BLaER1 (cell line): Measurements from ENCODE around the gene SYNE2.
"Not testable (repeated sequence)": the region's sequence is repeated elsewhere in the genome, so short reads cannot be mapped to it uniquely, and the experiment has no call there.

ENCODE experiments used
- H3K27ac ChIP-seq: shearing (Covaris generic); formaldehyde crosslinking; 2 replicates; pipeline ENCODE4 v1.8.1; 2022
- H3K27me3 ChIP-seq: shearing (Covaris generic); formaldehyde crosslinking; 2 replicates; pipeline ENCODE4 v1.8.1; 2022
- H3K36me3 ChIP-seq: shearing (Covaris generic); formaldehyde crosslinking; 2 replicates; pipeline ENCODE4 v1.8.1; 2022
- H3K4me1 ChIP-seq: shearing (Covaris generic); formaldehyde crosslinking; 2 replicates; pipeline ENCODE4 v1.8.1; 2022
- H3K4me2 ChIP-seq: shearing (Covaris generic); formaldehyde crosslinking; 2 replicates; pipeline ENCODE4 v1.8.1; 2022
- H3K4me3 ChIP-seq: shearing (Covaris generic); formaldehyde crosslinking; 2 replicates; pipeline ENCODE4 v1.8.1; 2022
- H3K9ac ChIP-seq: shearing (Covaris generic); formaldehyde crosslinking; 2 replicates; pipeline ENCODE4 v1.8.1; 2022
- H3K9me3 ChIP-seq: shearing (Covaris generic); formaldehyde crosslinking; 2 replicates; pipeline ENCODE4 v1.8.1; 2022
- H4K20me1 ChIP-seq: shearing (Covaris generic); formaldehyde crosslinking; 2 replicates; pipeline ENCODE4 v1.8.1; 2022
- Cebpa-rat ChIP-seq: shearing (Covaris generic); IDR thresholded peaks from 2 replicates; pipeline ENCODE4 v1.8.1; 2022

The SYNE2 gene

GRCh38 chr14:63996625-63997220 is 143.9 kb downstream of the SYNE2 start:
- TF ChIP-seq Cebpa-rat: no peak
- Histone ChIP-seq H3K36me3 (peaks cover 72% of the 10 kb centered on the region), H3K4me2 (no peak overlapping the region), H3K4me1 (no peaks in the 10 kb centered on the region), H3K27me3 (no peaks in the 10 kb centered on the region), H3K27ac (no peak overlapping the region), H4K20me1 (no peaks in the 10 kb centered on the region), H3K9ac (no peak overlapping the region), H3K9me3 (no peaks in the 10 kb centered on the region), H3K4me3 (no peak overlapping the region)

GRCh38 chr14:64000749-64001148 is 147.9 kb downstream of the SYNE2 start:
- no peaks in the 10 kb centered on the region for H3K9me3 ChIP-seq
- H3K9ac ChIP-seq: no peak overlapping the region
- H3K4me3 ChIP-seq: no peak overlapping the region
- no peaks in the 10 kb centered on the region for H3K4me1 ChIP-seq
- TF ChIP-seq Cebpa-rat: no peak
- no peaks in the 10 kb centered on the region for H4K20me1 ChIP-seq
- H3K27ac ChIP-seq: no peak overlapping the region
- peaks cover 89% of the 10 kb centered on the region for H3K36me3 ChIP-seq
- no peaks in the 10 kb centered on the region for H3K27me3 ChIP-seq
- H3K4me2 ChIP-seq: no peak overlapping the region

DNA sequence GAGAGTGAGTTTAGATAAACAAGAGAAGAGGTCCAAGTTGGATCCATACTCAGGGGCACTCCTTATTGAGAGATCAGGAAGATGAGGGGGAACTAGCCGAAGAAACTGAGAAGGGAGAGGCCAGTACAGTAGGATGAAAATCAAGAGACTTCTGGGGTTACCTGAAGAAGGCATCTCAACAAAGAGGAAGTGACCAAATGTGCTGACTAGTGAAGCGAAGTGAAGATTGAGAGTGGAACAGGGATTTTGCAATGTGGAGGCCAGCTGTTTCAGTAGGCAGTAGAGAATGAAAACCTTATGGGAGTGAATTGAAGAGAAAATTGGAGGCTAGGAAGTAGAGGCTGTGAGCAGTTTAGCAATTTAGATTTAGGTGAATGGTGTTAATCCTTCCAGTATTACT is 153.0 kb downstream of the SYNE2 start:
- no peak overlapping the region for H3K9ac ChIP-seq
- no peaks in the 10 kb centered on the region for H3K27me3 ChIP-seq
- H3K4me3 ChIP-seq: no peak overlapping the region
- H3K4me1 ChIP-seq: no peaks in the 10 kb centered on the region
- peaks cover 54% of the 10 kb centered on the region for H3K36me3 ChIP-seq
- TF ChIP-seq Cebpa-rat: no peak
- no peaks in the 10 kb centered on the region for H3K9me3 ChIP-seq
- H3K27ac ChIP-seq: no peak overlapping the region
- no peaks in the 10 kb centered on the region for H4K20me1 ChIP-seq
- H3K4me2 ChIP-seq: no peak overlapping the region

DNA sequence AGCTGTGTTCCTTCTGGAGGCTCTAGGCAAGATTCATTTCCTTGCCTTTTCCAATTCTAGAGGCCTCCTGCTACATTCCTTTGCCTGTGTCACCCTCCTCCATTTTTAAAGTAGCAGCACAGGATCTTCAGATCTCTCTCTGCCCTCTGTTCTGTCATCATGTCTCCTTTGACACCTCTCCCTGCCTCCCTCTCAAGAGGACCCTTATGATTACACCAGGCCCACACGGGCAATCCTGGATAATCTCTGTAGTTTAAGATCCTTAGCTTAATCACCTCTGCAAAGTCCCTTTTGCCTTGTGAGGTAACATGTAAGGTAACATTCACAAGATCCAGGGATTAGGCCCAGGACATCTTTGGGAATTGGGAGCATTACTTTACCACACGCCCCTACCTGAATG is 155.2 kb downstream of the SYNE2 start:
- Histone ChIP-seq H3K4me3 (no peak overlapping the region), H3K36me3 (peaks cover 35% of the 10 kb centered on the region), H3K27ac (no peak overlapping the region), H3K4me2 (no peak overlapping the region), H3K4me1 (no peaks in the 10 kb centered on the region), H3K27me3 (no peaks in the 10 kb centered on the region), H3K9me3 (no peaks in the 10 kb centered on the region), H3K9ac (no peak overlapping the region), H4K20me1 (no peaks in the 10 kb centered on the region)
- TF ChIP-seq Cebpa-rat: no peak

GRCh38 chr14:64012003-64012402 is 159.2 kb downstream of the SYNE2 start:
- peaks cover 19% of the 10 kb centered on the region for H3K36me3 ChIP-seq
- H3K9ac ChIP-seq: no peak overlapping the region
- H3K9me3 ChIP-seq: no peaks in the 10 kb centered on the region
- no peak overlapping the region for H3K4me2 ChIP-seq
- H3K27ac ChIP-seq: no peak overlapping the region
- no peak for TF ChIP-seq Cebpa-rat
- no peaks in the 10 kb centered on the region for H3K27me3 ChIP-seq
- H3K4me1 ChIP-seq: no peaks in the 10 kb centered on the region
- no peak overlapping the region for H3K4me3 ChIP-seq
- no peaks in the 10 kb centered on the region for H4K20me1 ChIP-seq

DNA sequence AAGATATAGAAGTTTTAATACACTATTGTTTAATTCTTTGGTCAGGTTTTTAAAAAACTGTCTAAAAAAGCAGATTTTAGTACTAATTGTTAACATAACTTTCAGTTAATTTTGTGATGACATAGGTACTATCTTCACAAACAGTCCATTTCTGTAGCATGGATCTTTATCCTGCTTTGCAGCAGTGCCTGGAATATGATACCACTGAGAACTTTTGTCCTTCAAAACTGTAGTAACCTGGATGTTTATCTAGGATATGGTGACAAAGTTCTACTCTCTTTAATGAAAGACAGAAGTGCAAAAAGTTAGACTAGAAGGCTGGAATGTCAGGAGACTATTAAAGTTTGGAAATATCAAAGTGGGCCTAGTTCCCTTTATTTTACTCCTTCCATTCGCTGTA is 159.9 kb downstream of the SYNE2 start:
- no peaks in the 10 kb centered on the region for H3K9me3 ChIP-seq
- H3K27me3 ChIP-seq: no peaks in the 10 kb centered on the region
- H3K36me3 ChIP-seq: peaks cover 12% of the 10 kb centered on the region

DNA sequence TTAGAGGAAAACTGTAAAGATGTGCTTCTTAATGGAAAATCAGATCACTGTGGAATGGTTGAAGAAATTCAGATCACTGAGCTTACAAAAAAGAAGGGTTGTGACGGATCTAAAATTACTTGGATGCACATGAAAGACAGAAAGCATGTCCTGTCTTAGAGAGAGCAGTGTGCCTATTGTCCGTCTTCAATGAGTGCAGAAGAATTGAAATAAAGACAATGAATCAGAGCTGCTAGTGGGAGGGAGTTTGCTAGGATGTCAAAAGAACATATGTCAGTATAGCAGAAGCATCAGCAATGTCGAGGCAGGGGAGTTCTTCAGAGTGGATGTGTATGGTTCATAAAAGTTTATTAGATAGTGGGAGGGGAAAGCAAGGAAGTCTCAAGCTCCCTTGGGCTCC is 172.7 kb downstream of the SYNE2 start:
- Histone ChIP-seq H3K4me2 (no peak overlapping the region), H3K9me3 (no peaks in the 10 kb centered on the region), H3K36me3 (peaks cover 69% of the 10 kb centered on the region), H3K4me1 (no peaks in the 10 kb centered on the region), H3K27ac (no peak overlapping the region), H4K20me1 (no peaks in the 10 kb centered on the region), H3K27me3 (no peaks in the 10 kb centered on the region), H3K9ac (no peak overlapping the region), H3K4me3 (no peak overlapping the region)
- no peak for TF ChIP-seq Cebpa-rat

More for the DNA sequence above, 159.9 kb downstream of the SYNE2 start:
- no peak overlapping the region for H3K27ac ChIP-seq
- H3K4me2 ChIP-seq: no peak overlapping the region
- no peaks in the 10 kb centered on the region for H4K20me1 ChIP-seq
- H3K4me3 ChIP-seq: no peak overlapping the region
- H3K4me1 ChIP-seq: no peaks in the 10 kb centered on the region
- TF ChIP-seq Cebpa-rat: no peak
- H3K9ac ChIP-seq: no peak overlapping the region

GRCh38 chr14:64026600-64026999 is 173.8 kb downstream of the SYNE2 start:
- Histone ChIP-seq H4K20me1 (no peaks in the 10 kb centered on the region), H3K4me1 (no peaks in the 10 kb centered on the region), H3K27me3 (no peaks in the 10 kb centered on the region), H3K27ac (no peak overlapping the region), H3K4me3 (no peak overlapping the region), H3K9ac (no peak overlapping the region), H3K36me3 (peaks cover 73% of the 10 kb centered on the region), H3K9me3 (no peaks in the 10 kb centered on the region), H3K4me2 (no peak overlapping the region)
- TF ChIP-seq Cebpa-rat: no peak

GRCh38 chr14:64035143-64035542 is 182.3 kb downstream of the SYNE2 start:
- H3K9ac ChIP-seq: no peak overlapping the region
- peaks cover 14% of the 10 kb centered on the region for H3K9me3 ChIP-seq
- no peaks in the 10 kb centered on the region for H4K20me1 ChIP-seq
- peaks cover 33% of the 10 kb centered on the region for H3K36me3 ChIP-seq
- TF ChIP-seq Cebpa-rat: no peak
- H3K4me1 ChIP-seq: no peaks in the 10 kb centered on the region
- H3K4me3 ChIP-seq: no peak overlapping the region
- no peak overlapping the region for H3K4me2 ChIP-seq
- H3K27ac ChIP-seq: no peak overlapping the region
- no peaks in the 10 kb centered on the region for H3K27me3 ChIP-seq

- Histone ChIP-seq H3K36me3 (peaks cover 16% of the 10 kb centered on the region), H3K9me3 (peaks cover 21% of the 10 kb centered on the region)
- H3K4me3 ChIP-seq, H3K9ac ChIP-seq, H3K4me2 ChIP-seq, H3K4me1 ChIP-seq, H3K27me3 ChIP-seq, H3K27ac ChIP-seq, H4K20me1 ChIP-seq: not testable (repeated sequence)
Observed at GRCh38 chr14:64037869-64038745, 185.3 kb downstream of the SYNE2 start.
